ENCODE results near the gene SALL4.

- TF ChIP-seq YY1 (IDR thresholded peaks at IDR 0.05; ENCODE audit: insufficient read depth, insufficient read length) (no peak), SUZ12 (IDR thresholded peaks at IDR 0.05; ENCODE audit: extremely low read depth, insufficient read depth, insufficient read length) (no peak)
These were observed 51.4 kb downstream of the SALL4 start for GRCh38 chr20:51750770-51751388.

All from NT2/D1 (cell line).